Glutamatergic neuron (in vitro differentiated cells): ENCODE results near the gene KIF3C. TPM values are rescaled to one million over a fixed set of nuclear protein-coding genes. Genes with fewer than 3 reads are reported as not detected.

ENCODE experiments used
- DNase-seq: peaks from one replicate; pipeline ENCODE4 v3.0.0; 2022
- H3K27ac Mint-ChIP-seq: one replicate; pipeline ENCODE4 v1.8.0; 2020; ENCODE audit warnings: mild to moderate bottlenecking, mixed read lengths, inconsistent platforms; ENCODE audit not compliant: unreplicated experiment
- H3K27me3 Mint-ChIP-seq: one replicate; pipeline ENCODE4 v1.8.0; 2020; ENCODE audit warnings: mild to moderate bottlenecking, moderate library complexity, mixed read lengths, inconsistent platforms; ENCODE audit not compliant: unreplicated experiment
- H3K36me3 Mint-ChIP-seq: one replicate; pipeline ENCODE4 v1.8.0; 2020; ENCODE audit warnings: mild to moderate bottlenecking, mixed read lengths, inconsistent platforms; ENCODE audit not compliant: unreplicated experiment
- H3K4me1 Mint-ChIP-seq: one replicate; pipeline ENCODE4 v1.8.0; 2020; ENCODE audit warnings: mild to moderate bottlenecking, low read depth, mixed read lengths, inconsistent platforms; ENCODE audit not compliant: unreplicated experiment
- H3K4me3 Mint-ChIP-seq: one replicate; pipeline ENCODE4 v1.8.0; 2020; ENCODE audit warnings: mild to moderate bottlenecking, mixed read lengths, inconsistent platforms; ENCODE audit not compliant: unreplicated experiment
- H3K9me3 Mint-ChIP-seq: one replicate; pipeline ENCODE4 v1.8.0; 2020; ENCODE audit warnings: mild to moderate bottlenecking, moderate library complexity, mixed read lengths, inconsistent platforms; ENCODE audit not compliant: unreplicated experiment
- CTCF ChIP-seq: fragments of 200-600 bp; sonication (generic); IDR thresholded peaks from one replicate; pipeline ENCODE4 v1.5.0; 2021; ENCODE audit not compliant: partially characterized antibody, unreplicated experiment
- total RNA-seq: library from RNA; stranded (reverse); fragmentation: NEBNext Ultra II Directional; extraction: Animal tissue kit (Norgen Biotek cat#: 25700); gene quantifications from one replicate; pipeline ENCODE4 v1.2.1, GENCODE V29; 2021; ENCODE audit not compliant: unreplicated experiment

The KIF3C gene
- total RNA-seq, 1 donor from 2014 or later = 210 TPM

DNA sequence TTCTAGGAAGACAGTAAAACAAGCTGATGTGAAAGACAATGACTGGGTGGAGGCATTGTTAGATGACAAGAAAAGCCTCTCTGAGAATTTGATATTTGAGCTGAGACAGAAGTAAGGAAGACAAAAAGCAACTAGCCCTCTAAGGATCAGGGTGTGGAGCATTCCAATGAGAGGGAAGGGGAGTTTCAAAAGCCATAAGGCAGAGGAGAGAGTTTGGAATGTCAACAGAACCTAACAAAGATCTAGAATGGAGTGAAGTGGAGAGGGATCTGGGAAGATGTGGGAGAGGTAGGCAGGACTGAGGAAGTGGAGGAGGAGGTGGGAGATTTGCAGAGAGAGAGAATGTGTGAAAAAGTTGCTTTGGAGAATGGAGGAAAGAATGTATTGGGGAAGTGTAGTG, 86.7 kb downstream of the KIF3C start:
- Mint-ChIP-seq H3K4me3 (no peak overlapping the region), H3K9me3 (peaks cover 3% of the 10 kb centered on the region), H3K27me3 (no peaks in the 10 kb centered on the region)

DNA sequence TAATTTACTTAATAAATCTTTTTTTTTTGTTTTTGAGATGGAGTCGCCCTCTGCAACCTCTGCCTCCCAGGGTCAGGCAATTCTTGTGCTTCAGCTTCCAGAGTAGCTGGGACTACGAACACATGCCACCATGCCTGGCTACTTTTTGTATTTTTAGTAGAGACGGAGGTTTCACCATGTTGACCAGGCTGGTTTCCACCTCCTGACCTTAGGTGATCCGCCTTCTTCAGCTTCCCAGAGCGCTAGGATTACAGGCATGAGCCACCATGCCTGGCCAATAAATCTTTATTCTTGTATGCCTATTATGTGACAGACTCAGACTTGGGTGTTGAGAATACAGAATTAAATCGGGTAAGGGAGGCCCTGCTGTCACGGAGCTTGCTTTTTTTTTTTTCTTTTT, 87.3 kb downstream of the KIF3C start:
- peaks cover 5% of the 10 kb centered on the region for H3K36me3 Mint-ChIP-seq
- no peaks in the 10 kb centered on the region for H3K4me1 Mint-ChIP-seq
- TF ChIP-seq CTCF = no peak
- no peak overlapping the region for H3K27ac Mint-ChIP-seq
- DNase-seq = no peak
- peaks cover 4% of the 10 kb centered on the region for H3K9me3 Mint-ChIP-seq
- H3K27me3 Mint-ChIP-seq = no peaks in the 10 kb centered on the region
- H3K4me3 Mint-ChIP-seq = no peak overlapping the region

More for the DNA sequence above, 86.7 kb downstream of the KIF3C start:
- peaks cover 5% of the 10 kb centered on the region for H3K36me3 Mint-ChIP-seq
- TF ChIP-seq CTCF = no peak
- no peaks in the 10 kb centered on the region for H3K4me1 Mint-ChIP-seq
- no peak overlapping the region for H3K27ac Mint-ChIP-seq
- no peak for DNase-seq

DNA sequence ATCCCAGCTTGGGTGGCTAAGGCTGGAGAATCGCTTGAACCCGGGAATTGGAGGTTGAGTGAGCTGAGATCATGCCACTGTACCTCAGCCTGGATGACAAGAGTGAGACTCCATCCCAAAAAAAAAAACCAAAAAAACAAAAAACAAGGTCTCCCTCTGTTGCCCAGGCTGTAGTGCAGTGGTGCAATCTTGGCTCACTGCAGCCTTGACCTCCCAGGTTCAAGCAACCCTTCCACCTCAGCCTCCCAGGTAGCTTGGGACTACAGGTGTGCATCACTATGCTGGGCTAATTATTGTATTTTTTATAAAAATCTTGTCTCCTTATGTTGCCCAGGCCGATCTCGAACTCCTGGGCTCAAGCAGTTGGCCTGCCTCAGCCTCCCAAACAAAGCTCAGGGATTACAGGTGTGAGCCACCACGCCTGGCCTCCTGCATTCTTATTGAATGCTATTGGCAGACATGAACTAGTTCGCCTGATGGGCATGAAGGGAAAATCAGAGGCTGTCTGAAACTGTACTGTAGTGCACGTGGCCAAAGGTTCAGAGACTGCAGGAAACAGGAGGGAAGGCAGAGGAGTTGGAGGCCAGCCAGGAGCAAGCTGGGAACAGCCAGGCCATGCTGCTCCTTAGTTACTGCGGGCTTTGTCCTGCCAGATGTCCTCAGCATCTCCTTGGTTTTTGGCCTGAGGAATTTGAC, 88.0 kb downstream of the KIF3C start:
- H3K4me3 Mint-ChIP-seq = no peak overlapping the region
- no peak for DNase-seq
- peaks cover 4% of the 10 kb centered on the region for H3K9me3 Mint-ChIP-seq
- no peaks in the 10 kb centered on the region for H3K4me1 Mint-ChIP-seq
- no peak for TF ChIP-seq CTCF
- H3K27me3 Mint-ChIP-seq = no peaks in the 10 kb centered on the region
- peaks cover 5% of the 10 kb centered on the region for H3K36me3 Mint-ChIP-seq
- no peak overlapping the region for H3K27ac Mint-ChIP-seq

GRCh38 chr2:25891672-25892071, 90.6 kb downstream of the KIF3C start:
- H3K27me3 Mint-ChIP-seq = peaks cover 3% of the 10 kb centered on the region
- DNase-seq = no peak
- H3K4me1 Mint-ChIP-seq = no peaks in the 10 kb centered on the region
- TF ChIP-seq CTCF = no peak
- no peak overlapping the region for H3K4me3 Mint-ChIP-seq
- H3K27ac Mint-ChIP-seq = no peak overlapping the region
- H3K9me3 Mint-ChIP-seq = peaks cover 3% of the 10 kb centered on the region
- no peaks in the 10 kb centered on the region for H3K36me3 Mint-ChIP-seq

DNA sequence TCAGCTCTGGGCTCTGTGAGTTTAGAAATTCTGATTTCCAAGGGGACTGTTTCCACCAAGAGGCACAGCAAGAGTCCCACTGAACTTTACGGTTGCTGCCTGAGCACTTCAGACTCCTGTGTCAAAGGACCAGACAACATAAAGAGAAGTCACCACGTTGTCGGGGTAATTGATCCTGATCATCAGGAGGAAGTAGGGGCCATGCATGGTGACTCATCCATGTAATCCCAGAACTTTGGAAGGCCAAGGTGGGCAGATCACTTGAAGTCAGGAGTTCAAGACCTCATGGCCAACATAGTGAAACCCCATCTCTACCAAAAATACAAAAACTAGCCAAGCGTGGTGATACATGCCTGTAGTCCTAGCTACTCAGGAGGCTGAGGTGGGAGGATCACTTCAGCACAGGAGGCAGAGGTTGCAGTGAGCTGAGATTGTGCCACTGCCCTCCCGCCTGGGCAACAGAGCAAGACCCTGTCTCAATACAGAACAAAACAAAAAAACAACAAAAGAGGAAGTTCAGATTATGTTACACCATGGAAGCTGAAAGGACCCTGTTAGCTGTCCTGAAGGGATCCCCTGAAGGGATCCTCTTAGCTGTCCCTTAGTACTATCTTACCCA, 94.6 kb downstream of the KIF3C start:
- TF ChIP-seq CTCF = no peak
- DNase-seq = no peak
- peaks cover 1% of the 10 kb centered on the region for H3K9me3 Mint-ChIP-seq
- no peak overlapping the region for H3K27ac Mint-ChIP-seq
- H3K27me3 Mint-ChIP-seq = peaks cover 3% of the 10 kb centered on the region
- H3K4me1 Mint-ChIP-seq = no peaks in the 10 kb centered on the region
- H3K36me3 Mint-ChIP-seq = no peaks in the 10 kb centered on the region
- no peak overlapping the region for H3K4me3 Mint-ChIP-seq
